MV-4-11 (cell line): ENCODE measurements around the gene TNNI3K.

ENCODE experiments used
- DNase-seq: peaks from one replicate; lab custom pipeline; 2025; lab: John Stamatoyannopoulos, UW

TNNI3K gene

GRCh38 chr1:74502858-74503257 lies 267.7 kb downstream of the TNNI3K start:
- DNase-seq: peak; percentile 50

- DNase-seq: peak; percentile 24
Observed at GRCh38 chr1:74504125-74504932, 269.1 kb downstream of the TNNI3K start.

- DNase-seq: no peak
Observed at GRCh38 chr1:74504933-74505512, 269.8 kb downstream of the TNNI3K start.

- DNase-seq: no peak
Observed at GRCh38 chr1:74505928-74506710, 270.9 kb downstream of the TNNI3K start.

GRCh38 chr1:74508449-74508848 lies 273.3 kb downstream of the TNNI3K start:
- no peak for DNase-seq

GRCh38 chr1:74512170-74512915 lies 277.2 kb downstream of the TNNI3K start, which contains the start of gene LRRC53:
Gene LRRC53 (minus strand): TSS chr1:74512611. CDS start chr1:74483349, 29,262 bp downstream.
- DNase-seq: no peak

- peak; percentile 75 for DNase-seq
Observed at GRCh38 chr1:74513411-74514300, 278.5 kb downstream of the TNNI3K start.

GRCh38 chr1:74517599-74518051 lies 282.4 kb downstream of the TNNI3K start:
- DNase-seq: peak; percentile 69

GRCh38 chr1:74522148-74522547 lies 287.0 kb downstream of the TNNI3K start:
- DNase-seq: no peak

- DNase-seq: no peak
Observed at GRCh38 chr1:74523873-74524480, 288.8 kb downstream of the TNNI3K start.

- no peak for DNase-seq
Observed at GRCh38 chr1:74526708-74527107, 291.5 kb downstream of the TNNI3K start.

- DNase-seq: no peak
Observed at GRCh38 chr1:74528123-74528522, 292.9 kb downstream of the TNNI3K start.

GRCh38 chr1:74530892-74531291 lies 295.7 kb downstream of the TNNI3K start:
- DNase-seq: no peak

- DNase-seq: no peak
Observed at GRCh38 chr1:74531796-74532195, 296.6 kb downstream of the TNNI3K start.

- DNase-seq: no peak
Observed at GRCh38 chr1:74534241-74534640, 299.1 kb downstream of the TNNI3K start.

- DNase-seq: no peak
Observed at GRCh38 chr1:74545821-74546220, 310.6 kb downstream of the TNNI3K start.

GRCh38 chr1:74548961-74549750 lies 314.0 kb downstream of the TNNI3K start:
- DNase-seq: no peak

- DNase-seq: no peak
Observed at GRCh38 chr1:74549932-74550331, 314.7 kb downstream of the TNNI3K start.

GRCh38 chr1:74570797-74571492 lies 335.8 kb downstream of the TNNI3K start:
- DNase-seq: no peak
